Colonic mucosa (tissue), 4 donors: ENCODE measurements around the gene TOM1. TPM values are rescaled to one million over a fixed set of nuclear protein-coding genes. Genes with fewer than 3 reads are reported as not detected.

Experiments used
- DNase-seq: peaks from one replicate; pipeline ENCODE4 v3.0.0-alpha.2; 2020
- H3K27ac ChIP-seq: fragments of 200-600 bp; one replicate; pipeline ENCODE4 v1.8.0; 2021
- H3K27me3 ChIP-seq: fragments of 200-600 bp; one replicate; pipeline ENCODE4 v1.8.0; 2021
- H3K36me3 ChIP-seq: fragments of 200-600 bp; one replicate; pipeline ENCODE4 v1.8.0; 2021
- H3K4me1 ChIP-seq: fragments of 200-600 bp; one replicate; pipeline ENCODE4 v1.8.0; 2021; ENCODE audit warnings: mild to moderate bottlenecking
- H3K4me3 ChIP-seq: fragments of 200-600 bp; one replicate; pipeline ENCODE4 v1.8.0; 2021
- H3K9ac ChIP-seq, 2 donors: one replicate each; pipeline ENCODE4 v1.7.0; 2013; ENCODE audit warnings: control low read depth in 2 of 2, low read depth in 2 of 2, low read length in 2 of 2
- H3K9me3 ChIP-seq: fragments of 200-600 bp; one replicate; pipeline ENCODE4 v1.8.0; 2021
- intact Hi-C: fragments of 100-400 bp; cut with DNase I; formaldehyde crosslinking; loops from one replicate; pipeline ENCODE4 v1.14.1; 2022
- total RNA-seq, 2 donors: library from RNA; stranded (reverse); fragmentation: NEBNext Ultra II Directional in 1 of 2; extraction: Animal tissue kit (Norgen Biotek cat#: 25700) in 1 of 2; gene quantifications; one replicate each; pipeline ENCODE4 v1.2.1, GENCODE V29; 2021
- TF ChIP-seq, protein P1 (sequence below): fragments of 200-600 bp; IDR thresholded peaks from one replicate; pipeline ENCODE4 v1.8.0; 2022; ENCODE audit warnings: antibody characterized with exemption, mild to moderate bottlenecking
- donor health status: healthy.
- donor health status: DM: no; HTN: no; CAD: no.
- donor health status: DM: no; HTN: no; CAD: no.

The TOM1 gene
- total RNA-seq, 2 donors from 2014 or later: 43.0 to 60.3 TPM

DNA sequence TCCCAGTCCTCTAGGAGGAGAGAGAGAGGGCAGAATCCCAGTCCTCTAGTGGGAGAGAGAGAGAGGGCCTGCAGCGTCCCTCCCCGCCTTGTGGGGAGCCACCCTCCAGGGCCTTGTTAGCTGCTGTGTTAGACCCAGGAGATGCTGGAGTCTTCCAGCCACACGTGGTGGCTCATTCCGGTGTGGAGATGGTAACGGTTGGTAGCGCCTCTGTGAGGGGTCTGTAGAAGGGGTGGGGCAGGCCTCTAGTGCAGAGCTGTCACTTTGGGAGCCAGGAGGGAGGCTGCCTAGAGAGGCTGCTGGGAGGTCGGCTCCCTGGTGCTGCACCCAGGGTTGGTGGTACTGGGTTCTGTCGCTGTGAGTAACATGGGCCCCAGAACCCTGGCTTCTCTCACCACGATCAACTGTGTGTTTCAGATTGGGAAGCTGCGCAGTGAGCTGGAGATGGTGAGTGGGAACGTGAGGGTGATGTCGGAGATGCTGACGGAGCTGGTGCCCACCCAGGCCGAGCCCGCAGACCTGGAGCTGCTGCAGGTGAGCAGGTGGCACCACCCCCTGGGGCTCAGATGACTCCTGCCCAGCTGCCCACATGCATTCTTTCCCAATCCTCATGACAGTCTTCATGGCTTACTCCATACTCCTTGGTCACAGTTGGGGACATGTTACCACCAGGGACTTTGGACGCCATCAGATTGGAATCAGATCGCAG lies 27.3 kb downstream of the TOM1 start:
- TF ChIP-seq, protein P1, sequence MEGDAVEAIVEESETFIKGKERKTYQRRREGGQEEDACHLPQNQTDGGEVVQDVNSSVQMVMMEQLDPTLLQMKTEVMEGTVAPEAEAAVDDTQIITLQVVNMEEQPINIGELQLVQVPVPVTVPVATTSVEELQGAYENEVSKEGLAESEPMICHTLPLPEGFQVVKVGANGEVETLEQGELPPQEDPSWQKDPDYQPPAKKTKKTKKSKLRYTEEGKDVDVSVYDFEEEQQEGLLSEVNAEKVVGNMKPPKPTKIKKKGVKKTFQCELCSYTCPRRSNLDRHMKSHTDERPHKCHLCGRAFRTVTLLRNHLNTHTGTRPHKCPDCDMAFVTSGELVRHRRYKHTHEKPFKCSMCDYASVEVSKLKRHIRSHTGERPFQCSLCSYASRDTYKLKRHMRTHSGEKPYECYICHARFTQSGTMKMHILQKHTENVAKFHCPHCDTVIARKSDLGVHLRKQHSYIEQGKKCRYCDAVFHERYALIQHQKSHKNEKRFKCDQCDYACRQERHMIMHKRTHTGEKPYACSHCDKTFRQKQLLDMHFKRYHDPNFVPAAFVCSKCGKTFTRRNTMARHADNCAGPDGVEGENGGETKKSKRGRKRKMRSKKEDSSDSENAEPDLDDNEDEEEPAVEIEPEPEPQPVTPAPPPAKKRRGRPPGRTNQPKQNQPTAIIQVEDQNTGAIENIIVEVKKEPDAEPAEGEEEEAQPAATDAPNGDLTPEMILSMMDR: no peak
- intact Hi-C loops: no loop called here
- no peak for DNase-seq

DNA sequence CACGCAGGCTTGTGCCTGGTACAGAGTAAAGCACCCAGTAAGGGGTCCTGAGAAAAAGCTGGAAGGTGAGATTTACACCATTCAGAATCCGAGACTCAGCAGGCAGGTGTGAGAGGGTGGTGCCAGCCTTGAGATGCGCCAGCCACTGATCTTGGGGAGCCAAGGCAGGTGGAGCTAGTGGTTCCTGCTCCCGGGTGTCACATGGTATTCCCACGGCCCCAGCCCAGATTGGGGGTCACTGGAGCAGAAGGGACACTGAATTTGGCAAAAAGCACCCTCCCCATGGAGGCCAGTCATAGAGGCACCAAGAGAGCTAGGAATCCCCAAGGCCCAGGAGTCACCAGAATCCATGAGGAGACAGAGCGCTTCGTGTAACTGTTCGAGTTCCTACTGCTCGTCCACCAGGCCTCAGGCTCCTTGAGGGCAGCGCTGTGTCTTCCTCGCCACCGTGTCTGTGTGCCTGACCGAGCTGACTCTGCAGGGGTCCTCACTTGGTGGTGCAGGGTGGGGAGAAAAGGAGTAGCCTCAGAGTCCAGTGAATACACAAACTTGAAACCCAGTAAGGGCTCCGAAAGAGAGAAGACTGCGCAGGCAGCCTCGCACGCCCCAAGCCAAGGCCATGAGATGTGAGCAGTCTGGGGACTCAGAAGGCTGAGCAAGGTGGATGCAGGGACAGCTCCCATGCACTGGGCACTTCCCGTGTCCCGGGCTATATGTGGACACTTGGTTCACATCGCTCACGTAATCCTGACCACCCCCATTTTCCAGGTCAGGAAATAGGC lies 28.2 kb downstream of the TOM1 start:
- Histone ChIP-seq H3K27ac (no peak overlapping the region), H3K9ac (no peak overlapping the region), H3K36me3 (peaks cover 7% of the 10 kb centered on the region), H3K4me1 (no peaks in the 10 kb centered on the region), H3K4me3 (no peak overlapping the region), H3K9me3 (no peaks in the 10 kb centered on the region), H3K27me3 (no peaks in the 10 kb centered on the region)
- TF ChIP-seq, protein P1: no peak
- DNase-seq: no peak
- intact Hi-C loops: no loop called here

More for the DNA sequence above, 27.3 kb downstream of the TOM1 start:
- Histone ChIP-seq H3K27me3 (no peaks in the 10 kb centered on the region), H3K36me3 (peaks cover 7% of the 10 kb centered on the region), H3K4me1 (no peaks in the 10 kb centered on the region), H3K9me3 (no peaks in the 10 kb centered on the region), H3K27ac (no peak overlapping the region), H3K4me3 (no peak overlapping the region), H3K9ac (no peak overlapping the region)

DNA sequence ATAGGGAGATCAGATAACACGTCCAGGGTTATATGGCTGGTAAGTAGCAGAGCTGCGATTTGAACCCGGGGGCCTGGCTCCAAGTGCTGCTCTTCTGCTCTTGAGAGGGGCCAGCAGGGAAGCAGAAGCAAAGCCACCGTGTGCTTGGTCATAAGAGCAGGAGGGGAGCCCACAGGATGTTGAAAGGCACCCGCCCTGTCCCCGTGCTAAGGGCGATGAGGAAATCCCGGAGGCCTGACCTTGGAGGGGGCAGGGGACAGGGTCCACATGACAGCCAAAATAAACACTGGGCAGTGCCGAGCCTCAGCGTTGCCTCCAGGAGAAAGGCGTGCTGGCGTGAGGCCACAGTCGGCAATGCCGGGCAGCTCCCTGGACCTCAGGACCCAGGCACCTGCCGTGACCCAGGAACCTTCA lies 28.8 kb downstream of the TOM1 start:
- TF ChIP-seq, protein P1: no peak
- intact Hi-C loops: no loop called here
- H3K36me3 ChIP-seq: peaks cover 10% of the 10 kb centered on the region
- no peaks in the 10 kb centered on the region for H3K9me3 ChIP-seq
- no peak for DNase-seq
- H3K27ac ChIP-seq: no peak overlapping the region
- no peak overlapping the region for H3K4me3 ChIP-seq
- no peak overlapping the region for H3K9ac ChIP-seq
- H3K4me1 ChIP-seq: no peaks in the 10 kb centered on the region
- H3K27me3 ChIP-seq: no peaks in the 10 kb centered on the region

DNA sequence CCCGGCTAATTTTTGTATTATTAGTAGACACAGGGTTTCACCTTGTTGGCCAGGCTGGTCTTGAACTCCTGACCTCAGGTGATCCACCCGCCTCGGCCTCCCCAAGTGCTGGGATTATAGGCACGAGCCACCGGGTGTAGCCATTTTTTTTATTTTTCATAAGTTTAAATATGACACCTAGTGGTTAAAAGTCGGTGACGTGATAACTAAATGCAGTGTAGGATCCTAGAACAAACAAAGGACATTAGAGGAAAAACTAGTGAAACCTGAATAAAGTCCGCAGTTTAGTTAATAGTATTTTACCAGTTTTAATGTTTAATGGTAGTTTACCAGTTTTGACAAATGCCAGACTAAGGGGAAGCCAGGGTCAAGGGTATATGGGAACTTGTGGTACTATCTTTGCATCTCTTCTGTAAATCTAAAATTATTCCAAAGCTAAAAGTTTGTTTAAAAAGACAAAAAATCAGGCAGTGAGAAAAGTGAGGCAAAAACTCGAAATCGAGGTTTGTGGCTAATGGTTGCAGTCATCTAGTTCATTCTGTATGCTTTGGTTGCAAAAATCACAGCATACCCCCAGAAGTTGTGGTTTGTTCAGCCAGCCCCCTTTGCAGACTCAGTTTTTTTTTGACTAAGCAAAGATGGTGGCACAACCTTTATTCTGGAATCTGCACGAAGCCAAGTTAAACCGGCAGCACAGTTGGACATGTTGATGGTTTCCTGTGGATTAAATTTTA lies 29.6 kb downstream of the TOM1 start:
- Histone ChIP-seq H3K4me1 (no peaks in the 10 kb centered on the region), H3K9ac (no peak overlapping the region), H3K9me3 (no peaks in the 10 kb centered on the region), H3K27ac (no peak overlapping the region), H3K27me3 (no peaks in the 10 kb centered on the region), H3K36me3 (peaks cover 11% of the 10 kb centered on the region), H3K4me3 (no peak overlapping the region)
- no peak for DNase-seq
- intact Hi-C loops: no loop called here
- TF ChIP-seq, protein P1: peak; percentile 12

DNA sequence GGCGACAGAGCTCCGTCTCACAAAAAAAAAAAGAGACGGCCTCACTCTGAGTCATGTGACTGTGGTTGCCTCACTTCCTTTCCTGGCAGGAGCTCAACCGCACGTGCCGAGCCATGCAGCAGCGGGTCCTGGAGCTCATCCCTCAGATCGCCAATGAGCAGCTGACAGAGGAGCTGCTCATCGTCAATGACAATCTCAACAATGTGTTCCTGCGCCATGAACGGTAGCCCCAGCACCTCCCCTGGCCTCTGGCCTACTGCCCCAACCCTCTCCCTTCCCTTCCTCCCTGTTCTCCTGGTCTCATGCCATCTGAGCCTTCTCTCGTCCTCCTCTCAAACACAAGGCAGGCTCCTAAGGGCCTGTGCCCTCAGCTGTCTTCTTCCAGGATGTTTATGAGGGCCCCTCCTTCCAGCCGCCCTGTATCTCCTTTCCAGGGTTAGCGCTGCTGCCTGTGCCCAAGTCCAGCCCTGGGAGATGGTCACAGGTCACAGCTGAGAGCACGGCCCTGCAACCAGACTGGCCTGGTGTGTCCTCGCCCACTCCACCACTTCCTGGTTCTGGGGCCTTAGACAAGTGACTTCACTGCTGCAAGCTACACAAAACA lies 30.7 kb downstream of the TOM1 start:
- peaks cover 14% of the 10 kb centered on the region for H3K36me3 ChIP-seq
- peak overlapping the region; percentile 57 for H3K27ac ChIP-seq
- intact Hi-C loops: no loop called here
- TF ChIP-seq, protein P1: no peak
- no peaks in the 10 kb centered on the region for H3K27me3 ChIP-seq
- no peak overlapping the region for H3K4me3 ChIP-seq
- H3K4me1 ChIP-seq: no peaks in the 10 kb centered on the region
- peak; percentile 70 for DNase-seq
- H3K9me3 ChIP-seq: no peaks in the 10 kb centered on the region
- H3K9ac ChIP-seq: no peak overlapping the region
